Measurements from ENCODE around the gene SELENOO.

Gene SELENOO

DNA sequence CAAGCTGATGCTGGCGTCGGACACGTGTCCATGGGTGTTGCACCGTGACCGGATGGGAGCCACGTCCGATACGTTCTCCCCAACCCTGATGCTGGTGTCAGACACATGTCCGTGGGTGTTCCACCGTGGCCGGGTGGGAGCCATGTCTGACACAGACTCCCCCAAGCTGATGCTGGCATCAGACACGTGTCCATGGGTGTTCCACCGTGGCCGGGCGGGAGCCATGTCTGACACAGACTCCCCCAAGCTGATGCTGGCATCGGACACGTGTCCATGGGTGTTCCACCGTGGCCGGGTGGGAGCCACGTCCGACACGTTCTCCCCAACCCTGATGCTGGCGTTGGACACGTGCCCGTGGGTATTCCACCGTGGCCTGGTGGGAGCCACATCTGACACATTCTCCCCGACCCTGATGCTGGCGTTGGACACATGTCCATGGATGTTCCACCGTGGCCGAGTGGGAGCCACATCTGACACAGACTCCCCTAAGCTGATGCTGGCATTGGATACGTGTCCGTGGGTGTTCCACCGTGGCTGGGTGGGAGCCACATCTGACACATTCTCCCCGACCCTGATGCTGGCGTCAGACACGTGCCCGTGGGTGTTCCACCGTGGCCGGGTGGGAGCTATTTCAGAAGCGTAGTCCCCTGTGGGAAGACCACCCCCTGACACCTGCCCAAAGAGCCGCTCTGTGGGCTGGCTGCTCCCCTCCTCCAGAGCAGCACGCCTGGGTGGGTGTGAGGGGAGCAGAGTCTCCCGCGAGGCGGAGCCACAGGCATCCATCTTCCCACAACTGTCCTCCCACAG lies 20.0 kb downstream of the SELENOO start:
- TF ChIP-seq TAF1 (IDR thresholded peaks at IDR 0.05; ENCODE audit: low read depth) (no peak), CEBPB (IDR thresholded peaks at IDR 0.05) (no peak), CREB1 (IDR thresholded peaks at IDR 0.05; ENCODE audit: low read depth) (no peak), RAD21 (IDR thresholded peaks at IDR 0.05; ENCODE audit: low read depth) (no peak), YY1 (IDR thresholded peaks at IDR 0.05; ENCODE audit: low read depth) (no peak), ZBTB7A (IDR thresholded peaks at IDR 0.05; ENCODE audit: low read depth) (no peak), EGR1 (IDR thresholded peaks at IDR 0.05) (no peak), FOXM1 (IDR thresholded peaks at IDR 0.05; ENCODE audit: borderline replicate concordance, low read depth) (no peak), NFIC (IDR thresholded peaks at IDR 0.05) (no peak), TEAD4 (IDR thresholded peaks at IDR 0.05) (no peak), EP300 (IDR thresholded peaks at IDR 0.05; ENCODE audit: borderline replicate concordance) (no peak)
- TF ChIP-seq, protein P1, sequence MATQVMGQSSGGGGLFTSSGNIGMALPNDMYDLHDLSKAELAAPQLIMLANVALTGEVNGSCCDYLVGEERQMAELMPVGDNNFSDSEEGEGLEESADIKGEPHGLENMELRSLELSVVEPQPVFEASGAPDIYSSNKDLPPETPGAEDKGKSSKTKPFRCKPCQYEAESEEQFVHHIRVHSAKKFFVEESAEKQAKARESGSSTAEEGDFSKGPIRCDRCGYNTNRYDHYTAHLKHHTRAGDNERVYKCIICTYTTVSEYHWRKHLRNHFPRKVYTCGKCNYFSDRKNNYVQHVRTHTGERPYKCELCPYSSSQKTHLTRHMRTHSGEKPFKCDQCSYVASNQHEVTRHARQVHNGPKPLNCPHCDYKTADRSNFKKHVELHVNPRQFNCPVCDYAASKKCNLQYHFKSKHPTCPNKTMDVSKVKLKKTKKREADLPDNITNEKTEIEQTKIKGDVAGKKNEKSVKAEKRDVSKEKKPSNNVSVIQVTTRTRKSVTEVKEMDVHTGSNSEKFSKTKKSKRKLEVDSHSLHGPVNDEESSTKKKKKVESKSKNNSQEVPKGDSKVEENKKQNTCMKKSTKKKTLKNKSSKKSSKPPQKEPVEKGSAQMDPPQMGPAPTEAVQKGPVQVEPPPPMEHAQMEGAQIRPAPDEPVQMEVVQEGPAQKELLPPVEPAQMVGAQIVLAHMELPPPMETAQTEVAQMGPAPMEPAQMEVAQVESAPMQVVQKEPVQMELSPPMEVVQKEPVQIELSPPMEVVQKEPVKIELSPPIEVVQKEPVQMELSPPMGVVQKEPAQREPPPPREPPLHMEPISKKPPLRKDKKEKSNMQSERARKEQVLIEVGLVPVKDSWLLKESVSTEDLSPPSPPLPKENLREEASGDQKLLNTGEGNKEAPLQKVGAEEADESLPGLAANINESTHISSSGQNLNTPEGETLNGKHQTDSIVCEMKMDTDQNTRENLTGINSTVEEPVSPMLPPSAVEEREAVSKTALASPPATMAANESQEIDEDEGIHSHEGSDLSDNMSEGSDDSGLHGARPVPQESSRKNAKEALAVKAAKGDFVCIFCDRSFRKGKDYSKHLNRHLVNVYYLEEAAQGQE (IDR thresholded peaks at IDR 0.05; ENCODE audit: low read depth), result no peak

DNA sequence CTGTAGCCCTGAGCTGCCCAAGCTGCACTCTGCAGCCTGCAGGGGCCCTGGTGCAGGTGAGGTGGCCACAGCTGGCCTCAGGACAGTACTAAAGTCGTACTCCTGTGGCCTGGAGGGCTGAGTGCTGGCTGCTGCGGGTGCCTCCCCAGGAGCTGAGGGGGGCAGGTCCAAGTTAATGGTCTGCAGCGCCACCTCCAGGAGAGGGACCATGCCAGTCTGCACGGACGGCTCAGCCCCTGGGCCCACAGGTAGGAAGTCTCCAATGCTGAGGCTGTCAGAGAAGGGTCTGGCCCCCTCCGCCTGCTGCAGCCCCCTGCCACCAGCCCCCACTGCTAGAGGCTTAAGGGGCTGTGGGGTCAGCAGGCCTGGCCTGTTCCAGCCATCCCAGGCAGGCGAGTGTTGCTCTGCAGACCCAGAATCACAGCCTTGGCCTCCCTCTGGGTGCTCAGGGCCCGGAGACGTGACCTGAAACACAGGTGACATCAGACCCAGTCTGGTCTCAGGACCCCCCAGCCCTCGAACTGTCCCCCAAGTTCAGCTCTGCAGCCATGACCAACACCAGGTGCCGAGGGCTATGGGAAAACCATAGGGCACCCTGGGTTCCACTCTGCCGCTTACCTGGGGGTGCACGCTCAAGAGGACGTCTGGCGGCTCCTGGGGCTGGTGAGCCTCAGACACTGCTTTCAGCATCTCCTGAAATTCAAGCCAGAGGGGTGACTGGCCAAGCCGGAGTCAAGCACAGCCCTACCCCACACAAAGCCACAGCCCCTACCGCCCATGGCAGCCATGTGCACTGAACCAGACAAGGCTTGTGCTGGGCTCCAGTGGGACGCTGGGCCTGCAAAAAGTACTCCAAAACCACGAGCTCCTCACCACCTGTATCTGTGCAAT lies 20.8 kb downstream of the SELENOO start:
- TF ChIP-seq CEBPB (IDR thresholded peaks at IDR 0.05) (no peak), NFIC (IDR thresholded peaks at IDR 0.05) (no peak), TAF1 (IDR thresholded peaks at IDR 0.05; ENCODE audit: low read depth) (no peak), YY1 (IDR thresholded peaks at IDR 0.05; ENCODE audit: low read depth) (no peak), CREB1 (IDR thresholded peaks at IDR 0.05; ENCODE audit: low read depth) (no peak), EGR1 (IDR thresholded peaks at IDR 0.05) (no peak), ZBTB7A (IDR thresholded peaks at IDR 0.05; ENCODE audit: low read depth) (no peak), RAD21 (IDR thresholded peaks at IDR 0.05; ENCODE audit: low read depth) (no peak), EP300 (IDR thresholded peaks at IDR 0.05; ENCODE audit: borderline replicate concordance) (no peak), TEAD4 (IDR thresholded peaks at IDR 0.05) (no peak), FOXM1 (IDR thresholded peaks at IDR 0.05; ENCODE audit: borderline replicate concordance, low read depth) (no peak), TCF12 (IDR thresholded peaks at IDR 0.05; ENCODE audit: low read depth) (no peak)
- TF ChIP-seq, protein P2, sequence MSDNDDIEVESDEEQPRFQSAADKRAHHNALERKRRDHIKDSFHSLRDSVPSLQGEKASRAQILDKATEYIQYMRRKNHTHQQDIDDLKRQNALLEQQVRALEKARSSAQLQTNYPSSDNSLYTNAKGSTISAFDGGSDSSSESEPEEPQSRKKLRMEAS (IDR thresholded peaks at IDR 0.05), result no peak
- TF ChIP-seq, protein P1 (IDR thresholded peaks at IDR 0.05; ENCODE audit: low read depth), result no peak
- TF ChIP-seq, protein P3, sequence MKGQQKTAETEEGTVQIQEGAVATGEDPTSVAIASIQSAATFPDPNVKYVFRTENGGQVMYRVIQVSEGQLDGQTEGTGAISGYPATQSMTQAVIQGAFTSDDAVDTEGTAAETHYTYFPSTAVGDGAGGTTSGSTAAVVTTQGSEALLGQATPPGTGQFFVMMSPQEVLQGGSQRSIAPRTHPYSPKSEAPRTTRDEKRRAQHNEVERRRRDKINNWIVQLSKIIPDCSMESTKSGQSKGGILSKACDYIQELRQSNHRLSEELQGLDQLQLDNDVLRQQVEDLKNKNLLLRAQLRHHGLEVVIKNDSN (IDR thresholded peaks at IDR 0.05), result no peak

DNA sequence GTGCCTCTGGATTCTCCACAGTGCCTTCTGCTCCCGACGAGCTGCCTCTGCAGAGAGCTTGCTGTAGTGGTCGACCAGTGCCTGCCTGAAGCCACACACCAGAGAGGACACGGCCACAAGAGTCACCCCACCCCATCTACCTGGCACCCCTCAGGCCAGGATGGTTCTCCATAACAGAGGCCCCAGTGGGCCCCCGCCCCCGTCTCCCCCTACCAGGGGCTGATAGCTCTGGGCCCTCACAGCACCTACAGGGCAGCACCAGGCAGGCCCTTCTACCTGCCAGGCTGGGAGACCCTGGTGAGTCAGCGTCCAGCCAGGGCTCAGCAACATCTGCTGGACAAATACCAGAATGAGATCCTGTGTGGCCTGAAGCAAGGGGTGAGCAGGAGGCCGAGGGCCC lies 21.7 kb downstream of the SELENOO start:
- TF ChIP-seq CREB1 (IDR thresholded peaks at IDR 0.05; ENCODE audit: low read depth) (no peak), RAD21 (IDR thresholded peaks at IDR 0.05; ENCODE audit: low read depth) (no peak), YY1 (IDR thresholded peaks at IDR 0.05; ENCODE audit: low read depth) (no peak)

DNA sequence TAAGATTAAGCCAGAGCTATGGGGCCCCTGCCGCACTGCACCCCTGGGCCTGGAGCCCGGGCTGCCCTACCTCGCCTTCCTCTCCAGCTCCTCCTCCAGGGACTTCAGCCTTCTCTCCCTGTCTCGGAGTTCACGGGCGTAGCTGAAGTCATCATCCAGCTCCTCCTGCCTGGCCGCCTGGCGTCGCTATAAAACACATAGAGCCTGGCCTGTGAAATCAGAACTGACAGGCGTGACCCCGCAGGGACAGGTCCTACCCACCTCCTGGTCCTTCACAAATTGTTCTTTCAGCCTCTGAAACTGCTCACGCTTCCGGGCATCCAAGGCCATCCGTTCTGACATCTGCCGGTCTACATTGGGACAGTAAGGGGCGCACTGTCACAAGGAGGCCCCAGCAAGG lies 23.3 kb downstream of the SELENOO start:
- TF ChIP-seq, protein P2 (IDR thresholded peaks at IDR 0.05), result no peak
- TF ChIP-seq CREB1 (IDR thresholded peaks at IDR 0.05; ENCODE audit: low read depth) (no peak), NFIC (IDR thresholded peaks at IDR 0.05) (no peak), YY1 (IDR thresholded peaks at IDR 0.05; ENCODE audit: low read depth) (no peak), TEAD4 (IDR thresholded peaks at IDR 0.05) (no peak), FOXM1 (IDR thresholded peaks at IDR 0.05; ENCODE audit: borderline replicate concordance, low read depth) (no peak), ZBTB7A (IDR thresholded peaks at IDR 0.05; ENCODE audit: low read depth) (no peak), EGR1 (IDR thresholded peaks at IDR 0.05) (no peak), RAD21 (IDR thresholded peaks at IDR 0.05; ENCODE audit: low read depth) (no peak), TAF1 (IDR thresholded peaks at IDR 0.05; ENCODE audit: low read depth) (no peak), TCF12 (IDR thresholded peaks at IDR 0.05; ENCODE audit: low read depth) (no peak), EP300 (IDR thresholded peaks at IDR 0.05; ENCODE audit: borderline replicate concordance) (no peak)
- TF ChIP-seq, protein P3 (IDR thresholded peaks at IDR 0.05), result no peak
- TF ChIP-seq, protein P1 (IDR thresholded peaks at IDR 0.05; ENCODE audit: low read depth), result no peak

All from Ishikawa (cell line).